Measurements from ENCODE around the gene FBXL17.

DNA sequence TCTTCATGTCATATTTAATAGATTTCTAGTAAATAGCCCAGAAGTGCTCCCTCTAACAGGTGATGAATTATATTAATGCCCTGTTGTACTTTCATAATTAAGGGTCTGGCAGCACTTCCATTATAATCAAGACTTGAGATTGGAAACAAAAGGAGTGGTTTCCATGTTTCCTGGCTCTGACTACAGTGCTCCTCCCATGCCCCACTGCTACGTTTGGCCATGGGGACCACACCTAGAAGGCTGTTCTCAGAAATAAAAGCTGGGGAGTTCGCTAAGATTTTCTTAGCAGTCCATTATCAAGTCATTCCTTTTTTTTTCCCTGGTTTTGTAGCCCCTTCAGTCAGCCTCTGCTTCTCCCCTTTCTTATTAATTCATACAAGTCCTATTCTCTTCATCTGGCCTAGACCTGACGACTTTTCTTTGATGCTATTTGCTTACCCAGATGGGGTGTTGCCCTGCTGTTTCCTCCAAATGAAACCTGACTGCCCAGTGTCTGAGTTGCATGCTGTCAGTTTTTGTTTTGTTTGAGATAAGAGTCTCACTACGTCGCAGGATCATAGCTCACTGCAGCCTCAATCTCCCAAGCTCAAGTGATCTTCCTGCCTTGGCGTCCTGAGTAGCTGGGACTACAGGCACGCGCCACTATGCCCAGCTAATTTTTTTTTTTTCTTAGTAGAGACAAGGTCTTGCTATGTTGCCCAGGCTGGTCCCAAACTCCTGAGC lies 399.0 kb downstream of the FBXL17 start:
- no peak for TF ChIP-seq EZH2phosphoT487 (IDR thresholded peaks at IDR 0.05; ENCODE audit: low read depth)
- TF ChIP-seq, protein P1, sequence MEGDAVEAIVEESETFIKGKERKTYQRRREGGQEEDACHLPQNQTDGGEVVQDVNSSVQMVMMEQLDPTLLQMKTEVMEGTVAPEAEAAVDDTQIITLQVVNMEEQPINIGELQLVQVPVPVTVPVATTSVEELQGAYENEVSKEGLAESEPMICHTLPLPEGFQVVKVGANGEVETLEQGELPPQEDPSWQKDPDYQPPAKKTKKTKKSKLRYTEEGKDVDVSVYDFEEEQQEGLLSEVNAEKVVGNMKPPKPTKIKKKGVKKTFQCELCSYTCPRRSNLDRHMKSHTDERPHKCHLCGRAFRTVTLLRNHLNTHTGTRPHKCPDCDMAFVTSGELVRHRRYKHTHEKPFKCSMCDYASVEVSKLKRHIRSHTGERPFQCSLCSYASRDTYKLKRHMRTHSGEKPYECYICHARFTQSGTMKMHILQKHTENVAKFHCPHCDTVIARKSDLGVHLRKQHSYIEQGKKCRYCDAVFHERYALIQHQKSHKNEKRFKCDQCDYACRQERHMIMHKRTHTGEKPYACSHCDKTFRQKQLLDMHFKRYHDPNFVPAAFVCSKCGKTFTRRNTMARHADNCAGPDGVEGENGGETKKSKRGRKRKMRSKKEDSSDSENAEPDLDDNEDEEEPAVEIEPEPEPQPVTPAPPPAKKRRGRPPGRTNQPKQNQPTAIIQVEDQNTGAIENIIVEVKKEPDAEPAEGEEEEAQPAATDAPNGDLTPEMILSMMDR (IDR thresholded peaks at IDR 0.05; ENCODE audit: low read depth, low read length): no peak

All from OCI-LY3 (cell line).